GM21717 (cell line): ENCODE measurements around the gene SPEF1.

Experiments used
- ATAC-seq: cut with Tn5 transposase; IDR thresholded peaks from one replicate; pipeline ENCODE4 v1.9.1; 2021; ENCODE audit warnings: mild to moderate bottlenecking, moderate library complexity; ENCODE audit not compliant: unreplicated experiment

The SPEF1 gene

DNA sequence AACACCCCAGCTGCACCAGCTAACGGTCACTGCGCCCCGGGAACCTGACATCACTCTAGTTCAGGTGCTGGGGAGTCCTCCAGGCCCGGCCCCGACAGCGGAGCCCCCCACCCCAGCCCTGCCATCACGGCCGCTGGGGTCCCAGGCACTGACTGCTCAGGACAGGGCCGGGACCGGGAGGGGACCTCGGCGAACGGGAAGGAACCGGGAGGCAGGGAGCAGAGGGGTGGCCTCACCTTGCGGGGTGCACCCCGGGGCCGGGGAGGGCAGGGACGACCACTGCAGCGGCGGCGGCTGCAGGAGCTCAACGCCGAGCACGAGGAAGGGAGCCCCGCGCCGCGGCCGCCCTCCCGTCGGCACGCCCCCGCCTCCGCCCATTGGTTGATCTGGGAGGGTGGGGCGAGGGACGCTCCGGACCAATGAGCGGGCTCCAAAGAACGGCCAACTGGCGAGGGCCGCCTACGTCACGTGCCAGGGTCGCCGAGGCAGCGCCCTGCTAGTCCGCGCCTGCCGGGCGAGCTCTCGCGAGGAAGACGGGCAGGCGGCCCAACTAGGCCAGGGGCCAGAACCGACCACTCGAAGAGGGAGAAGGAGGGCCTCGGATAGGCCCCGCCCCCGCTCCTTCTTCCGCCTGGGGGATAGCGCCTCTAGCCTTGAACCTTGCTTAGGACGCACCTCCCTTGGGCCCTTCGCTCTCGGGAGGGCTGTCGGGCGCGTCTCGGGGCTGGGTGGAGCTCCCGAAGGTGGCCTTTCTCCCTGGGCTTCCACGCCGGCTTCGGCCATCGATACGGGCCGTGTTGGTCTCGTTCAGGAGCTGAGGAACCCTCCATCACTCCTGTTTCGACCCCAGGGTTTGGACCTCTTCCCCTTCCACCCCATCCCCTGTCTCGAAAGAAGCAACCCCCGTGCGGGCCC is 13.6 kb downstream of the SPEF1 start, which contains the start of gene ADISSP:
Gene ADISSP (minus strand): TSS at position 327 of the 915 bp plus-strand sequence. CDS start 7,653 bp downstream, outside the sequence.
- ATAC-seq = peak; percentile 90

DNA sequence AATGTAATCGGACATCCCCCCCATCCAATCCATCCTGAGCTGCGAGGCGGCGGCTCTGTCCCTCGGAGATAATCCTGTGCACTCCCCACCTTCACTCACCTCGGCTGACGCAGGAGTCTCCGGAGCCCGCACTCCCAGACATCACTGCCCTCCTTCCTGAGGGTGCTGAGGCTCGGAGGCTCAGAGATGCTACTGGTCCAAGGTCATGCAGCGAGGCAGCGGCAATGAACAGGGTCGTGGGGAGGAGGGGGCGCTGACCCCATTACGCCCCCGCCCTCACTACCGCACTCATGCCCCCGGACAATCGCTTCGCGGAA is 14.2 kb downstream of the SPEF1 start:
- no peak for ATAC-seq

DNA sequence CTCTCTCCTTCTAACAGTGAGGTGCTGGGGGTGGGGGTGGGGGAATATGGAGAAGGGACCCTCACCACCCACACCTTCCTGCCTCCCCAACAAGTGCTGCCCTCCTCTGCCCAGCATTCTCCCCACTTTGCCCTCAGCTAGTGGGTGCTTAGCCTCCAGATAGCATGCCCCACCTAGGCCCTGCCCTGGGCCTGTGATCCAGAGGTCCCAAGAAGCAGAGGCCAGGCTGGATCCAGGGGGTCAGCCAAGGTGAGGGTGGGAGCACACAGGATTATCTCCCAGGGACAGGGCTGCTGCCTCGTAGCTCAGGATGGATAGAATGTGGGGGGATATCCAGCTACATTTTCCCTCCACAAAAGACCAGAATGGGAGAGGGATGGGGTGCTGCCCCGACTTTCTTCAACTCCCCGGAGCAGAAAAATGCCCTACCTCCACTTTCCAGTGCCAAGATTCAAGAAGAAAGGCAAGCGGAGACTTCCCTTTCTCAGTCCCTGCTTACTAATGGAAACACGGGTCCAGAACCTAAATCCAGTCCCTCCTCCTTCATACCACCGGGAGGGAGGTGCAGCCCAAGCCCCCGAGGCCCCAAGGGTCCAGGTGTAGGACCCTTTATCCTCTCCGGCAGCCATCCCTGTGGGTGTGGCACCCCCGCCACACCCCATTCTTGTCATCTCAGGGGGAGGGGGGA is 14.7 kb downstream of the SPEF1 start:
- no peak for ATAC-seq

DNA sequence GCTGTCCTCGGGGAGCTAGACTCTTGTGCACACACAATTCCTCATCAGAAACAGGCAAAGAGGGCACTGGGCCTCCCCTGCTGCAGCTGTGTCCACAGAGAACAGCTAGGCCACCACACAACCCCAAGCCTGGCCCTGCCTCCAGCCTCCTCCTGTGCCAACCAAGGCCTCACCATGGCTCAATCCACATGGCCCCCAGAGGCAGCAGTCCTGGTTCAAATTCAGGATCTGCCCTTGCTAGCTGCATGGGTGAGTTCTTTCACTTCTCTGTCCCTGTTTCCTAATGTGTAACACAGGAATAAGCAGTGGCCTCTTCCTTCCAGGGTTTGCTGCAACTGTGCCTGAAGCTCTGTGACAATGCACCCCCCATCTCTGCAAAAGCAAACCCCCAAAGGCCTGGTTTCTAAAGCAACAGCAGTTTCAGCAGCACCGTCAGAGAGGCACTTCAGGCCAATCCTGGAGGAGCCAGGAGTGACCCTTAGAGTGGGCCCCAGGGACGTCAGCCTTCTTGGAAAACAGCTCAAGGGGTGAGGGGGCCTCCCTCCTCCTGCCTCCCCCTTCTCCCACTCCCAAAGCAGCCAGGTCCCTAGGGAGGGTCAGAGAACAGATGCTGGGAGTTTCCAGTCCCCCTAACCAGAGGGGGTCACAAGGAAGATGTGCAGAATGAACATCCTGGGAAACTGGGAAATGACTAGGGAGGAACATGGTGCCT is 15.9 kb downstream of the SPEF1 start:
- ATAC-seq = no peak

DNA sequence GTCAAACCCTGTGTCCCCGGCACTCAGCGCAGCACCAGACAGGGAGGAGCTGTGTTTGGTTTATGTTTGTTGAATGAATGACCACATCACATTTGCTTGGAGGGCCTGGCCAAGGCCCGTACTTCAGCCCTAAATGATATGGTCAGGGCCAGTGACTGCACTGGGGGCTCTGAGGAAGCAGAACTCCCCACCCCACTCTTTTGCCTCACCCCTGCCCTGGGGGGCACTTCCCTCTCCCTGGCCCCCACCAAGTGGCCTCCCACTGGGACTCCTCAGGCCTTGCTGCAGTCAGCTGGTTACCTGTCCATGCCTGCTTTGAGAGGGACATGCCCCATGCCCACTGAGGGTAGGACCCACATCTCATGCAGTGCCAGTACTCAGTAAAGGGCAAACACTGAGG is 16.6 kb downstream of the SPEF1 start:
- no peak for ATAC-seq

DNA sequence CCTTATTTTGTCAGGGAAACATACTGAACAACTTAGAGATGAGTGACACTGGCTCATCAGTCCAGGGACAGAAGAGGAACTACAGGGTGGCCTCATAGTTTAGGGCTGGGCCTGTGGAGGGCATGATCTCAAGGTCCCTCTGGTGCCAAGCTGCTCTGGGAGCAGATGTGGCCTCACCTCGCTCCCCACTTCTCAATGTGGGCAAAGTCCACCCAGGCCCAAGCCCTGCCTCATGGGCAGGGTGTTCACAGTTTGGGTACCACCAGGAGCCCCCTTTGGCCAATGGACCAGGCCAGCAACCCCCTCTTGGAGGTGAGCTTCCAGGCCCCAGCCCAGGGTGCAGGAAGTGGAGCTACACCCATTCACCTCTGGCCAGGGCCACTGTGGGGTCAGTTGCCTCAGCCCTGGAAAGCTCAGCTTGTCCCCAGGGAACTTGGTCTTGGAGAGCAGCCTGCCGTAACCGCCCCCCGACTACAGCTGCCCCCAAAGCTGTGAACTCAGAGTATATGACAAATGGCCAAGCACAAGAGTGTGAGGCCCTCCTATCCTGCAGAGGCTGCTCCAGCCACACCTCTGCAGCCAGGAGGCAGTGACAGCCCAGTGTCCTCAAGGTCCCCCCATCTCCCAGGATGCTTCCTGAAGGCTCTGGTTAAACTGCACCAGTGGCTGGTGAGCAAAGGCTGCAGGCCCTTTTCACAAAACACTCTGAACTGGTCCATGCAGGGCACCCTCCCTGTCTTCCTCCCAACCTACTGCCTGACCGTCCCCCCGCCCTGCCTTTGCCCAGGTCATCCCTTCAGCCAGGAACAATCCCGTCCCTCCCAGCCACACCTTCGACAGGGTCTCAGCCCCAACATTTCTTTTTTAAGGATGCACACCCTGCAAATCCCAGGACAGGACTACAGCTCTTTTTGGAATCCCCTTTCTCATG is 17.3 kb downstream of the SPEF1 start:
- ATAC-seq = no peak

DNA sequence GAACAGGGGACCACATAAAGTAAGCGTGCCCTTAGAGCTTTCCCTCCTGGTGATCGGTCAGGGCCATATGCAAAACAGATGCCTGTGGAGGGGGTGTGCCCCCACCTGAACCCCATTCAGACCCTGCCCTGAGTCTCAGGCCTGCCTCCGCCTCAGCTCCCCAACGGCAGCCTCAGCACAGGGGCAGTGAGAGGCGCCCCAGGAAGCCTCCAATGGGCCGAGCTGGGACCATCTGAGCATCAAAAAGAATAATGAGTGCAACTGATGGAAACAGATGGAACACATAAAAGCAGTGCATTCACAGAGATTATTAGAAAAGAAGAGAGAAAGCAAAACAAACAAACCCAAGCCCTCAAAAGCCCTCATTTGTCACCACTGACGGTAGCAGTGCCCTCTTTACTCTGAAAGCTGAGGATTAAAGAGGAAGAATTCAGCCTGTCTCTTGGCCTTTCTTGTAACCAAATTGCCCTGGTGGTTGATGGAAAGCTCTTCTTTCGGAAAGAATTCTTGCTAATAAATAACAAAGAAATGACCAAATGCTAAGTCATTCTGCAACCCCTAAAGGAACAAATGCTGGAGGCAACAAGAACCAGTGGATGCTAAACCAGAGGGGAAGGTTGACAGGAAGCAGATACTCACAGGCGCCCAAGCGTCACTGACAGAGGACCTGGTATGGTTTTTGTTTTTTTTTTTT is 20.4 kb downstream of the SPEF1 start:
- no peak for ATAC-seq

DNA sequence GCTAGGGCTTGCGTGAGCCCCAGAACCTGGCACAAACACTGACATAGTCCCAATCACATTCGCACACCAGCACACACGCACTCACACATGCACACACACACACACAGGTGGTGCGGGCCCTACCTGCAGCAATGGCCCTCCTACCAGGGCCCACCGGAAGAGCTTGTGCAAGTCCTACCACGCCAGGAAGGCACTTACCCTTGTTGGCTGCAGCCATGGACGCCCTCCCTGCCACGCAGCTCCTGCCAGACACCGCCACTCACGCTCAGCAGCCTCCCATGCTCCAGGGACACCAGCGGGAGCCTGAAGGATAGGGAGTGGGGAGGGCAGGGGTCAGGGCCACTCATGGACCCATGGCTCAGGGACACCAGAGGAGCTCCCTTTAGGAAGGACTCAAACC is 21.4 kb downstream of the SPEF1 start:
- ATAC-seq = no peak

DNA sequence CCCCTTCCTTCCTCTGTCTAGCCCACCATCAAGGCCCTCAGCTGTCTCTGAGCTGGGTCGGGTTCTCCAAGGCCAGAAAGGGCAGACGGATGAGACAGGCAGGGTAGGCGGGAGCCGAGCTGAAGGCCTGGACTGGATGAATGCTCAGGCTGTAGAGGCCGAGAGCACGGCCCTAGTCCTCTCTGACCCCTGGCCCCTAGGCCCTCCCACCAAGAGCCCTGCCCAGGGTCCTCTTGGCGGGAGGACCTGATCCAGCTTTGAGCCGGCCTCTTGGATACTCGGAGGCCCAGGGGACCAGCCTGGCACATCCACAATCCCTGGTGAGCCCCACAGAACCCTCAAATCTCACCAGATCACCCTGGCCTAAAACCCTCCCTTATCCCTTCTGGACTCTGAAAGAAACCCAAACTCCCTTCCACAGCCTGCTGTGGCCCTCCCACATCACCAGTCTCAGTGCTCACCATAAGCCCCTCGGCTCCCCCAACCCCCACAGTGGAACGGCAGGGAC is 21.9 kb downstream of the SPEF1 start:
- no peak for ATAC-seq

DNA sequence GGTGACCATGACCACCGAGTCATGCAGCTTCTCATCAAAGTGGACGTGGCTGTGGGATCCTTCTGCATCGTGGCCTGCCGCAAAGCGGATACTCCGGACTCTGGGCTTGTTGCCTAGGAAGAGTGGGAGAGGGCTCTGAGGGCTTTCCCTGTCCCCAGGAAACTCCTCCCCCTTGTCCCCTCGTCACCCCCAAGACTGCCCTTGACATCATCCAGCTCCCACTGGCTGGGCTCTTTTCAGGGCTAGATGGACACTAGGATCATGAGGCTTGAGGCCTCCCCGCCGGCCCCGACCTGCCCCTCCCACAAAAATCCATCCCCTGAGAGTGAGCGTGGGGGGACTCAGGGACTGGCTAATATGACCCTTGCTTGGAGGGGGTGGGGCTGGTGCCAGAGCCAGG is 22.7 kb downstream of the SPEF1 start:
- ATAC-seq = no peak

DNA sequence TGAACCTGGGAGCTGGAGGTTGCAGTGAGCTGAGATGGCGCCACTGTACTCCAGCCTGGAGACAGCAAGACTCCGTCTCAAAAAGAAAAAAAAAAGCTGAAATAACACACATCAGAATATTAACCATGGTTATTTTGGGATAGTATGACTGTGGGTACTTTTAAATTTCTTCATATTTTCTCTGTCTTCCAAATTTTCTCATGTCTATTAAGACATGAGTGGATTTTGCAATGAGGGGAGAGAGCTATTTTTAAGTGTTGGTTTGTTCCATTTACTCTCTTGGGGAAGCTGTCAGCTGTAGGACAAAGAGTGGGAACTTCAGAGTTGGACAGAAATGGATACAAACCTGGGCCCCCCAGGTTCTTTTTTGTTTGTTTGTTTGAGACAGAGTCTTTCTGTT is 24.0 kb downstream of the SPEF1 start:
- ATAC-seq = no peak

DNA sequence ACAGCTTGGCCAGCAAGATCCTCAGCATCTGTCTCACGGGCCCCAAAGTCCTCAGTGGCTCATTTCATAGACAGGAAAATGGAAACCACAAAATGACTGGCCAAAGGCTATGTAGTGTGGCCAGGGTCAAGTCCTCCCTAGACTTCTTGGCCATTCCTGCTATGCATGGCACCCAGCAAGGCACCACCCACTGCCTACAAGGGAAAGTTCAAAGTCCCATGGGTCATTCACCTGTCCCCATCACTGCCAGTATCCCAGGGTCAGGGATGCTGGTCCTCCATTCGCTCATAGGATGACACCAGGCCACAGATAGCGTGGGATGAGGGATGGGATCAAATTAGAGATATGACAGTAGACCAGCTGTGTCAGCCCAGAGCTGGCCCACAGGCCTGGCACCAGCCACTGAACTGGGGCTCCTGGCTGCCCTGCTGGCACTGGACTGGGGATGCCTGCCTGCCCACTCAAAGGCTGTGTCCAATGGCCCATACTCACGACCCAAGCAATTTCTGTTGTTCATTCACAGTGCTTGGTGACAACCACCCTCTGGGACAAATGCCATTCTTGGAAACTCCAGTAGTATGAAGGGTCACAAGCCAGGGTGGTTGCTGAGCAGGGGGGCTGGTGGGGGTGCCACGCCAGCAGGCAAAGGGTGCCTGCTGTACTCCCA is 25.3 kb downstream of the SPEF1 start:
- no peak for ATAC-seq

DNA sequence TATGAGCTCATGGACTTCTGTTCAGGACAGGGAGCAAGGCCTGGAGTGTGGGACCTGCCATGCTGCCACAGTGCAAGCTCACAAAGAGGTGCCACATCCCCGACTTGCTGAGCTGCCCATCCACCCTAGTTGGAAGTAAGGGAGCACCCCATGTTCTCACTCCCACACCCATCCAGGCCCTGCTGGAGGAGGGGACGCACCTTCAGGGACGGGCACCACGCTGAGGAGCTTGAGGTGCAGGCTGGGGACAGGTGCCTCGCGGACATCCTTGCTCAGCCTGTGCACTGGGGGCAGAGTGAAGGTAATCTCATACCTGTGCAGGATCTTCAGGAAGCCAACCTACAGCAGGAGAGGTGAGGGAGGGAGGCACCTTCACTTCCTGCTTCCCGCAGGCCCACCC is 26.0 kb downstream of the SPEF1 start:
- no peak for ATAC-seq

DNA sequence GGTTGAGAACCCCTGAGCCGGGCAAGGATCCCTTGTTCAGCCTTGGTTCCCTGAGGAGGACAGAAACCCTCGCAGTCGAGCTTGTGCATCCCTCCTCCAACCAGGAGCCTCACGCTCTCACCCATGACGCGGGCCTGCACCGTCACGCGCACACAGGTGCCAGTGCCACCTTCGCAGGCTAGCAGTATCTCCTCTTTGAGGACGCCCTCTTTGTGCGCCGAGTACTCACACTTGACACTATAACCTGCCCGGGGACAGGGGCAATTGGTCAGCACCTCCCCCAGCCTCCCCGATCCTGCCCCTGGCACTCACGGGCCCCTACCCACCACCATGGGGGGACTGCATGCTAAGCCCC is 27.0 kb downstream of the SPEF1 start:
- ATAC-seq = no peak

DNA sequence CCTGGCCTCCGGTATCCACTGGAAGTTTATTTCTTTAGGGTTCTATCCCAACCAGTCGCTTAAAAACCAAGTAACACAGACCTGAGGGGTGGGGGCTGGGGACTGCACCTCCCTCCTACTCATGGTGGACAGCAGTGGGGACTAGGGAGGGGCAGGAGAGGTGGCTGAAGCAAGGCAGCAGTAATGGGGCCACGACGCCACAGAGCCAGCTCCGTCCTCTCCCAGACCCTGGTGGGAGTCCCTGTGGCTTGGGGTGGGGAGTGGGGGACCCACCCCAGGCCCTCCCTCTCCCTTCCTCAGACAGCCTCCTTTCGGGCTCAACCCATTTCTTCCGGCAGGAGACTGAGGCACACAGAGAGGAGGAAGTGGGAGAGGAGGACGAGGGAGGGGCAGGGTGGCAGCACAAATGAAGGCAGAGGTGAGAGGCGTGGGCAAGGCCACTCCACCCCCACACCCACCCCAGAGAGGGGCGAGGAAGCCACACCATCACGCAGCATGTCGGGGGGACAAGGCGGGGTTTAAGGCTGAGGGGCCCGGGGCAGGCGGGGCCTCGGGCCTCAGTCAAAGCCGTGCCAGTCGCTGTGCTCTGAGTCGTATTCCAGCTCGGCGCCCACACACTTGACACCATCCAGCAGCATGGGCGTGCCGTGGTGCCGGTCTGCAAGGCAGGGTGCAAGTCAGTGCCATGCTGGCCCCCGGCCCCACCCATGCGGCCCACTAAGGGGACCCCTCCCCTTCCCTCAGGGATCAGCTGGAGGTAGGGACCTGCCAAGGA is 27.6 kb downstream of the SPEF1 start:
- ATAC-seq = no peak

DNA sequence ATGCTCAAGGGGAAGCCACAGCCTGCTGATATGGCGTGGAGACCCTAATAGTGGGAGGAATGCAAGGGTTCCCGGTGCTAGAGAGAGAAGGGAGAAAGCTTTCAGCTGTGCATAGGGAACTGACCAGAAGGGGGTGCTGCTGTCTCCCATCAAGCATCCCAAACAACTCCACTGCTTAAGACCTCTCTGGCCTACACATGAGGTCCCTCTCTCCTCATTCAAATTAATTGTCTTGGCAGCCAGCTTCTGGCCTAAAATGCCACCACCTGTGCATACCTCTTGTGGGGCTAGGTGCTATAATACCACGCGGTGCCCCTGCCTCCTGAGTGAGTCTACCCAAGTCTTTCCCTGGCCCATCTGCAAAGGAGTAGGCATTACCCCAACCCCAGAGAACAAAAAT is 28.1 kb downstream of the SPEF1 start:
- no peak for ATAC-seq

DNA sequence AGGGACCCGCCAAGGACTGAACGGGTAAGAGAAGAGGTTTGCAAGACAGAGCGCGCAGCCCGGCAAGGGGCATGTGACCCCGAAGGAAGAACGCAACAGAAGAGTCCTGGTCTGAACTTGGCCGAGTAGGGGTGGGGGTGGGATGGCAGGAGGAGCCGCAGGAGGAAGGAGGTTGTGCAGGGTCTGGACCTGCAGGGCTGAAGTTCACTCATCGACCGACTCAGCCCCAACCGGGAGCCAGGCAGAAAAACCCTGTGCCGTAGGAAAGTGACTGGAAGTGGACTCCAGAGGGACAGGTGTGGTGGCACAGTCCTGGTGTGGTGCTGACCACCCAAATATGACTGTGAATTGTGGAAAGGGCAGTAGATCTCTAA is 28.9 kb downstream of the SPEF1 start:
- no peak for ATAC-seq

DNA sequence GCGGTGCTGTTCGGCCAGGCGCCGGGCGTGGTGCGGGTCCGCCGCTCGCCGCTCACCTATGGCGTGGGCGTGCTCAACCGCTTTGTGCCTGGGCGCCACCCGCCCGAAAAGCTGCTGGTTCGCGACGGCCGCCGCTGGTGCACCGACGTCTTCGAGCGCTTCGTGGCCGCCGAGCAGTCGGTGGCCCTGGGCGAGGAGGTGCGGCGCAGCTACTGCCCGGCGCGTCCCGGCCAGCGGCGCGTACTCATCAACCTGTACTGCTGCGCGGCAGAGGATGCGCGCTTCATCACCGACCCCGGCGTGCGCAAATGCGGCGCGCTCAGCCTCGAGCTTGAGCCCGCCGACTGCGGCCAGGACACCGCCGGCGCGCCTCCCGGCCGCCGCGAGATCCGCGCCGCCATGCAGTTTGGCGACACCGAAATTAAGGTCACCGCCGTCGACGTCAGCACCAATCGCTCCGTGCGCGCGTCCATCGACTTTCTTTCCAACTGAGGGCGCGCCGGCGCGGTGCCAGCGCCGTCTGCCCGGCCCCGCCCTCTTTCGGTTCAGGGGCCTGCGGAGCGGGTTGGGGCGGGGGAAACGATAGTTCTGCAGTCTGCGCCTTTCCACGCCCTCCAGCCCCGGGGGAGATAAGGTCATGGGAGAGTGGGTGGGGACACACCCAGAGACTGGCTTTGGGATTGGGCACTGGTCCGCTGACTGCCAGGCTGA is 29.4 kb downstream of the SPEF1 start:
- ATAC-seq = no peak
